ENCODE data around the gene ITSN2.

Gene ITSN2

GRCh38 chr2:24210106-24210455 is 150.3 kb downstream of the ITSN2 start:
- TF ChIP-seq CTCF (IDR thresholded peaks at IDR 0.05; ENCODE audit: insufficient read depth, low read length, poor library complexity, severe bottlenecking) = no peak
- no peak for DNase-seq (ENCODE audit: extremely low read depth, insufficient read length)
- Histone ChIP-seq H3K27me3 (replicated peaks; ENCODE audit: control insufficient read depth, insufficient read depth, low read length) (no peaks in the 10 kb centered on the region), H3K4me3 (replicated peaks; ENCODE audit: low read depth, low read length) (no peak overlapping the region), H3K36me3 (ENCODE audit: control insufficient read depth, insufficient read depth, low read length) (peaks cover 43% of the 10 kb centered on the region)

GRCh38 chr2:24209389-24210105 is 150.8 kb downstream of the ITSN2 start:
- TF ChIP-seq CTCF (IDR thresholded peaks at IDR 0.05; ENCODE audit: insufficient read depth, low read length, poor library complexity, severe bottlenecking) = no peak
- no peaks in the 10 kb centered on the region for H3K27me3 ChIP-seq (replicated peaks; ENCODE audit: control insufficient read depth, insufficient read depth, low read length)
- H3K4me3 ChIP-seq (replicated peaks; ENCODE audit: low read depth, low read length) = no peak overlapping the region
- peaks cover 46% of the 10 kb centered on the region for H3K36me3 ChIP-seq (ENCODE audit: control insufficient read depth, insufficient read depth, low read length)
- no peak for DNase-seq (ENCODE audit: extremely low read depth, insufficient read length)

- H3K27me3 ChIP-seq (replicated peaks; ENCODE audit: control insufficient read depth, insufficient read depth, low read length) = no peaks in the 10 kb centered on the region
- no peak overlapping the region for H3K4me3 ChIP-seq (replicated peaks; ENCODE audit: low read depth, low read length)
- no peak for TF ChIP-seq CTCF (IDR thresholded peaks at IDR 0.05; ENCODE audit: insufficient read depth, low read length, poor library complexity, severe bottlenecking)
- no peak for DNase-seq (ENCODE audit: extremely low read depth, insufficient read length)
- H3K36me3 ChIP-seq (ENCODE audit: control insufficient read depth, insufficient read depth, low read length) = peaks cover 52% of the 10 kb centered on the region
Measured at GRCh38 chr2:24208490-24208889, 151.8 kb downstream of the ITSN2 start.

- H3K36me3 ChIP-seq (ENCODE audit: control insufficient read depth, insufficient read depth, low read length) = peaks cover 51% of the 10 kb centered on the region
- DNase-seq (ENCODE audit: extremely low read depth, insufficient read length) = no peak
- TF ChIP-seq CTCF (IDR thresholded peaks at IDR 0.05; ENCODE audit: insufficient read depth, low read length, poor library complexity, severe bottlenecking) = no peak
- H3K27me3 ChIP-seq (replicated peaks; ENCODE audit: control insufficient read depth, insufficient read depth, low read length) = no peaks in the 10 kb centered on the region
- no peak overlapping the region for H3K4me3 ChIP-seq (replicated peaks; ENCODE audit: low read depth, low read length)
Measured at GRCh38 chr2:24207359-24207758, 153.0 kb downstream of the ITSN2 start.

- no peak overlapping the region for H3K4me3 ChIP-seq (replicated peaks; ENCODE audit: low read depth, low read length)
- peaks cover 47% of the 10 kb centered on the region for H3K36me3 ChIP-seq (ENCODE audit: control insufficient read depth, insufficient read depth, low read length)
- no peak for DNase-seq (ENCODE audit: extremely low read depth, insufficient read length)
- no peak for TF ChIP-seq CTCF (IDR thresholded peaks at IDR 0.05; ENCODE audit: insufficient read depth, low read length, poor library complexity, severe bottlenecking)
- H3K27me3 ChIP-seq (replicated peaks; ENCODE audit: control insufficient read depth, insufficient read depth, low read length) = no peaks in the 10 kb centered on the region
Measured at GRCh38 chr2:24206714-24207113, 153.6 kb downstream of the ITSN2 start.

GRCh38 chr2:24206242-24206641 is 154.1 kb downstream of the ITSN2 start:
- Histone ChIP-seq H3K27me3 (replicated peaks; ENCODE audit: control insufficient read depth, insufficient read depth, low read length) (no peaks in the 10 kb centered on the region), H3K36me3 (ENCODE audit: control insufficient read depth, insufficient read depth, low read length) (peaks cover 46% of the 10 kb centered on the region), H3K4me3 (replicated peaks; ENCODE audit: low read depth, low read length) (no peak overlapping the region)
- no peak for TF ChIP-seq CTCF (IDR thresholded peaks at IDR 0.05; ENCODE audit: insufficient read depth, low read length, poor library complexity, severe bottlenecking)
- DNase-seq (ENCODE audit: extremely low read depth, insufficient read length) = no peak

Data from GM06990 (cell line).